HG02973 (cell line): ENCODE results near the gene SLC22A31.
"Not testable (repeated sequence)": the region's sequence is repeated elsewhere in the genome, so short reads cannot be mapped to it uniquely, and the experiment has no call there.

ENCODE experiments used
- ATAC-seq: cut with Tn5 transposase; IDR thresholded peaks from one replicate; pipeline ENCODE4 v1.9.1; 2021; ENCODE audit warnings: moderate library complexity; ENCODE audit not compliant: unreplicated experiment

The SLC22A31 gene

GRCh38 chr16:89167425-89167941 is 32.9 kb downstream of the SLC22A31 start:
- no peak for ATAC-seq

- ATAC-seq: no peak
Measured at GRCh38 chr16:89166696-89167424, 33.5 kb downstream of the SLC22A31 start.

- ATAC-seq: not testable (repeated sequence)
Measured at GRCh38 chr16:89165681-89165979, 34.7 kb downstream of the SLC22A31 start.

GRCh38 chr16:89164847-89165680 is 35.3 kb downstream of the SLC22A31 start:
- no peak for ATAC-seq

- no peak for ATAC-seq
Measured at GRCh38 chr16:89164436-89164835, 35.9 kb downstream of the SLC22A31 start.

- ATAC-seq: no peak
Measured at GRCh38 chr16:89163297-89163696, 37.0 kb downstream of the SLC22A31 start.

- no peak for ATAC-seq
Measured at GRCh38 chr16:89161763-89162713, 38.3 kb downstream of the SLC22A31 start.

GRCh38 chr16:89160977-89161701 is 39.2 kb downstream of the SLC22A31 start:
- ATAC-seq: no peak

- no peak for ATAC-seq
Measured at GRCh38 chr16:89159850-89160354, 40.4 kb downstream of the SLC22A31 start.

GRCh38 chr16:89159066-89159849 is 41.1 kb downstream of the SLC22A31 start:
- ATAC-seq: no peak

- no peak for ATAC-seq
Measured at GRCh38 chr16:89157778-89158177, 42.6 kb downstream of the SLC22A31 start.

GRCh38 chr16:89156740-89157645 is 43.3 kb downstream of the SLC22A31 start:
- ATAC-seq: no peak

GRCh38 chr16:89155851-89156739 is 44.2 kb downstream of the SLC22A31 start:
- no peak for ATAC-seq

GRCh38 chr16:89155184-89155679 is 45.1 kb downstream of the SLC22A31 start:
- no peak for ATAC-seq

GRCh38 chr16:89154390-89155183 is 45.8 kb downstream of the SLC22A31 start:
- no peak for ATAC-seq

- ATAC-seq: no peak
Measured at GRCh38 chr16:89153848-89154271, 46.5 kb downstream of the SLC22A31 start.
